GM20000 (cell line): ENCODE results near the gene PARD3.
"Not testable (repeated sequence)": the region's sequence is repeated elsewhere in the genome, so short reads cannot be mapped to it uniquely, and the experiment has no call there.

Experiments
- DNase-seq: peaks from one replicate; pipeline ENCODE4 v3.0.0; 2012; ENCODE audit warnings: low spot score
- CTCF ChIP-seq: IDR thresholded peaks from 2 replicates; pipeline ENCODE4 v1.5.1; 2012; ENCODE audit warnings: mild to moderate bottlenecking, control low read depth; ENCODE audit errors: extremely low read depth, missing control alignments

Gene PARD3

DNA sequence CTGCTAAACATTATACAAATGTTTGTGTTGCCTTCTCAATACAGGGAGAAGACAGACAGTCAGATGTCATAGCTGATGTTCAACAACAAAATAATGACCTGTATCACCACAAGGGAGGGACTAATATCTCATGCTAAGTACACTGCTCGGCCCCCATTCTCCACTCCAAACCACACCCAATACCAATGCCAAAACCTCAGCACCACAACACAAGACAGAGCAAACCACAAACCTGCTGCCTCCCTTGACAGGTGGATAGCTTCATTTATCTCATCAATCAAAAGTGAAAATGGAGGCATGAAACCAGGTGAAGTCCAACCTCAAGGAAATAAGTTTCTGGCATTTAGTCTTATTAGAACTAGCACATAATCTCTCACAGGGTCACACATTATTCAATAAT, 109.5 kb downstream of the PARD3 start:
- no peak for TF ChIP-seq CTCF
- no peak for DNase-seq

GRCh38 chr10:34704526-34705184, 110.4 kb downstream of the PARD3 start:
- DNase-seq = no peak
- TF ChIP-seq CTCF = no peak

DNA sequence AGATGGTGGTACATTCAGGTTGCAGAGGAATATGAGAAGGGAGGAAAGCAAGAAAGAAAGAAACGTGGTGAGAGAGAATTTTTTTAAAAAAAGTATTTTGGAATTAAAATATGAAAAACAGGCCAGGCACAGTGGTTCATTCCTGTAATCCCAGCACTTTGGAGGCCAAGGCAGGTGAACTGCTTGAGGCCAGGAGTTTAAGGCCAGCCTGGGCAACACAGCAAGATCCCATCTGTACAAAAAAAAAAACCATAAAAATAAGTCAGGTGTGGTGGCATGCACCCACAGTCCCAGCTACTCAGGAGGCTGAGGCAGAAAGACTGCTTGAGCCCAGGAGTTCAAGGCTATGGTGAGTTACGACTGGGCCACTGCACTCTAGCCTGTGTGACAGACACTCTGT, 112.1 kb downstream of the PARD3 start:
- DNase-seq = no peak

GRCh38 chr10:34702093-34702937, 112.8 kb downstream of the PARD3 start:
- TF ChIP-seq CTCF = no peak
- DNase-seq = no peak

More for the DNA sequence above, 112.1 kb downstream of the PARD3 start:
- TF ChIP-seq CTCF = no peak

DNA sequence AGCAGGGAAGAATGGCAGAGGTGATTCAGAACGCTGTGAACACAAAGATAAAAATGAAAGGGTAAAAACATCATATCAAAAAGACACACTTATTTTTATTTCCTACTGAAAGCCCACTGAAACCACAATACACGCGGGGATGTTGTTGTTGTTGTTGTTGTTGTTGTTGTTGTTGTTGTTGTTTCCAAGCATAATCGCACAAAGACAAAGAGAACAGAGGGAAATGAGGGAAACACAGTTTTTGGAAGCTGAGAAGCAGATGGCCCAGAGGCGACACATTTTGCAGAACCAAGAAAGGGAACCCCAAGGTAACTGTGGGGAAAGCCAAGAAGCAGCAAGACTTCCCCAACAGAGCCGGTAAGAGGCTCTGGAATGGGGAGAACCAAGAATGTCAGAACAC, 113.9 kb downstream of the PARD3 start:
- TF ChIP-seq CTCF = no peak
- no peak for DNase-seq

DNA sequence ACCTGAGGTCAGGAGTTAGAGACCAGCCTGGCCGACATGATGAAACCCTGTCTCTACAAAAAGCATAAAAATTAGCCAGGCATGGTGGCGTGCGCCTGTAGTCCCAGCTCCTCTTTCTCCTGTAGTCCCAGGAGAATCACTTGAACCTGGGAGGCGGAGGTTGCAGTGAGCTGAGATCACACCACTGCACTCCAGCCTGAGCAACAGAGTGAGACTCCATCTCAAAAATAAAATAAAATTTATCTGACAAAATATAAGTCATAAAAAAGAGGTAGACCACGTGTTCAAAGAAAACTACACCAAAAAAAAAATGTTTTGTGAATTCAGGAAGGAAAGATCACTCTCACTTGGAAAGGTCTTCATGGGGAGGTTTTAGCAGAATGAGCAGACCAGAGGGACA, 114.3 kb downstream of the PARD3 start:
- DNase-seq = not testable (repeated sequence)

DNA sequence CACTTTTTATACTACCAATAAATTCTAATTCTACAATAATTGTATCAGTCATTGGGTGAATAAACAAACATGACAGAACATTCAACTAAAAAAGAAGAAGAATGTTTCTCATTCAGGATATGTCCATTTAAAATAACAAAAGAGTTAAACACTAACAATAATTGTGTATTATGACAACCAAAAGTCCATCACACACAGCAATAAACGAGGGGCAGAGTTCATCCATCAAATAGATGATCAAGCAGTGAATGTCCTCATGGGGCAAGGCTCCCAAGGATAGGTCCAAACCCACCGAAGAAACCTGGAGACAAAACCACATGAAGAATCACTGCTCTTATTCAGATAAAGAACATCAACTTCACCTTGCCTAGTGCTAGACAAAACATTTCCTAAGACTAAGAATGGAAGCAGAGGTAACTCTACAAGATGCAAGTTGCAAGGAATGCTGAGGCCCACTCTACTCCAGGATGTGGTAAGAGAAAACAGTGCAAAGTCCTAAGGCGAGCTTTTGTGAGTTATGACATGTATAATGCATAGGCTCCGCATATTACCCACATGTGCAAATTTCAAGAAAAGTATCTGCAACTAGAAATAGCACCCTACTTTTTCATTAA, 115.1 kb downstream of the PARD3 start:
- TF ChIP-seq CTCF = no peak
- no peak for DNase-seq
